GM12872 (cell line): ENCODE results near the gene TMEM243.

Experiments used
- TF ChIP-seq, protein P1 (sequence below): IDR thresholded peaks from 3 replicates; pipeline ENCODE4 v1.5.1; 2011; ENCODE audit warnings: low read depth, mild to moderate bottlenecking, low read length, moderate library complexity; ENCODE audit not compliant: insufficient read depth

The TMEM243 gene, protein sequence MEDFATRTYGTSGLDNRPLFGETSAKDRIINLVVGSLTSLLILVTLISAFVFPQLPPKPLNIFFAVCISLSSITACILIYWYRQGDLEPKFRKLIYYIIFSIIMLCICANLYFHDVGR

DNA sequence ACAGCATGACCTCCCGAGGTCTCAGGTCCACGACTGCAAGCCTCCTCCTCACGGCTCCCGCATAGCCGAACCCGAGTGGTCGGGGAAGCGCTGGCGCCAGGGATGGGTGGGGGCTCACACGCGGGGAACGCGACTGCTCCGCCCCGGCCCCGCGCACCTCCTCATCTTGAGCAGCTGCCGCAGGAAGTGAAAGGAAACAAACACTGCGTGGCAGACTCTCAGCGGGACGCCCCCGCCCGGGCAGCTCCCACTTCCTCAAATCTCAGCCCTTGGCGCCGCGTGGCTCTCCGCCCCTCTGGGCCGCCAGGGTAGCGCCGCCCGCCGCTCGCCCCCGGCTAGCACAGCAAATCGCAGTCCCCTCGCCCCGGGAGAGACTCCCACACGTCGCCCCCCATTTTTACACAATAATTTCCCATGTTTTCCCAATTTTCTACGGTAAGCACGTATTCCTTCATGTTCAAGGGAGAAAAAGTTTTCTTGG lies at the start of gene TMEM243:
TMEM243 (minus strand) TSS at position 188 of the 481 bp plus-strand sequence. CDS start 229 bp downstream, outside the sequence.
- TF ChIP-seq, protein P1, sequence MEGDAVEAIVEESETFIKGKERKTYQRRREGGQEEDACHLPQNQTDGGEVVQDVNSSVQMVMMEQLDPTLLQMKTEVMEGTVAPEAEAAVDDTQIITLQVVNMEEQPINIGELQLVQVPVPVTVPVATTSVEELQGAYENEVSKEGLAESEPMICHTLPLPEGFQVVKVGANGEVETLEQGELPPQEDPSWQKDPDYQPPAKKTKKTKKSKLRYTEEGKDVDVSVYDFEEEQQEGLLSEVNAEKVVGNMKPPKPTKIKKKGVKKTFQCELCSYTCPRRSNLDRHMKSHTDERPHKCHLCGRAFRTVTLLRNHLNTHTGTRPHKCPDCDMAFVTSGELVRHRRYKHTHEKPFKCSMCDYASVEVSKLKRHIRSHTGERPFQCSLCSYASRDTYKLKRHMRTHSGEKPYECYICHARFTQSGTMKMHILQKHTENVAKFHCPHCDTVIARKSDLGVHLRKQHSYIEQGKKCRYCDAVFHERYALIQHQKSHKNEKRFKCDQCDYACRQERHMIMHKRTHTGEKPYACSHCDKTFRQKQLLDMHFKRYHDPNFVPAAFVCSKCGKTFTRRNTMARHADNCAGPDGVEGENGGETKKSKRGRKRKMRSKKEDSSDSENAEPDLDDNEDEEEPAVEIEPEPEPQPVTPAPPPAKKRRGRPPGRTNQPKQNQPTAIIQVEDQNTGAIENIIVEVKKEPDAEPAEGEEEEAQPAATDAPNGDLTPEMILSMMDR: peak; percentile 33; the same call in 2 of the 3 replicates

DNA sequence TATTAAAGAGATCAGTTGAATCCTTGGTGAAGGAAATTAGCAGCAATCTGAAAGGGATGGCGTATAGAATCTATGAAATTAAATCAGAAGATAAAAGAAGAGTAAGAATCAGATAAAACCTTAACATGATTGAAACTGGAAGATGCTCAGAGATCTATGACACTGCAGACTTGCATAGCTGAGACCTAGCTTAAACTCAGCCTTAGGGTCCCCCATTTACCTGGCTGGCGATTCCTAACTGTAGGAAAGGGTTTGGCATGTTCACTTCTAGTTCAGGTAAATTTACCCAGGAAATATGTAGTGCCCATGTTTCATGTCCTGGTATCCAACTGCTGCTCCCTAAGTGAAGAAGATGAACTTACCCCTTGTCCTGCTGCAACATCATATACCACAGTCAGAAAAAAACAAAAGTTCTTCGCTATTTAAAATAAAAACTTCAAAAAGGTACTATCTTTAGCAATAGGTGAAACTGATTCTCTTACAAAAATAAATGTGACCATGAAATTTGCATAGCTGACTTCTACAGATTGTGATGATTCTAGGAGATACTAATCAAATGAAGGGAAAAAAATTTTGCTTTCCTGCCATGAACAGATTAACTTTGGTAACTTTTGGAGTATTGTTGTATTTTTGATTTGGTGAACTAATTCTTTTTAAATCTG lies 47.8 kb upstream of the TMEM243 start:
- TF ChIP-seq, protein P1: no peak

DNA sequence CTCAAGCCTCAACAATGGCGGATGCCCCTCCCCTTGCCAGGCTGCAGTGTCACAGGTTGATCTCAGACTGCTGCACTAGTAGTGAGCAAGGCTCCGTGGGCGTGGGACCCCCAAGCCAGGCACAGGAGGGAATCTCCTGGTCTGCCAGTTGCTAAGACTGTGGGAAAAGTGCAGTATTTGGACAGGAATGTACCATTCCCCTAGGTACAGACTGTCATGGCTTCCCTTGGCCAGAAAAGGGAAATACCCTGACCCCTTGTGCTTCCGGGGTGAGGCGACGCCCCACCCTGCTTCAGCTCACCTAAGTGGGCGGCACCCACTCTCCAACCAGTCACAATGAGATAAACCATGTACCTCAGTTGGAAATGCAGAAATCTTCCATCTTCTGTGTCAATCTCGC lies 44.0 kb upstream of the TMEM243 start:
- TF ChIP-seq, protein P1: no peak

DNA sequence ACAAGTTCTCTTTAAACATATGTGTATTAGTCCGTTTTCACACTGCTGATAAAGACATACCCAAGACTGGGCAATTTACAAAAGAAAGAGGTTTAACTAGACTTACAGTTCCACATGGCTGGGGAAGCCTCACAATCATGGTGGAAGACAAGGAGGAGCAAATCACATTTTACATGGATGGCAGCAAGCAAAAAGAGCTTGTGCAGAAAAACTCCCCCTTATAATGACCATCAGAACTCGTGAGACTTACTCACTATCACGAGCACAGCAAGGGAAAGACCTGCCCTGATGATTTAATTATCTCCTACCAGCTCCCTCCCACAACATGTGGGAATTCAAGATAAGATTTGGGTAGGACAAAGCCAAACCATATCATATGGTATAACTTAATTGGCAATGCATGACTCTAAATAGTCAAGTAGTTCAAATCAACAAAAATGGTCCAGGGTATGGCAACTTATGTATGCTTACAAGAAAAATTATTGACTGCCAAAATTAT lies 34.1 kb upstream of the TMEM243 start:
- TF ChIP-seq, protein P1: no peak

DNA sequence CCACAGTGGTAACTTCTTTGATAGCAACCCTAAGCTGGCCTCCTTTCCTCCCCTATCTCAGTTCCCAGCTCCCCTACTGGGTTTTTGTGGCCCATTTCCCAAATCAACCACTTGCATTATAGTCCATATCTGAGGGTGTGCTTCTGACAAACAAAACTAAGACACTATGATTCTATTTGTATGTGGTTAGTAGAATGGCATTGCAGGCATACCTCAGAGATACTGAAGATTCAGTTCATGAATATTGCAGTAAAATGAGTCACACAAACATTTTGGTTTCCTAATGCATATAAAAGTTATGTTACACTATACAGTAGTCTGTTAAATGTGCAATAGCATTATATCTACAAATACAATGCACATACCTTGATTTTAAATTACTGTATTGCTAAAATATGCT lies 15.4 kb upstream of the TMEM243 start:
- TF ChIP-seq, protein P1: no peak

DNA sequence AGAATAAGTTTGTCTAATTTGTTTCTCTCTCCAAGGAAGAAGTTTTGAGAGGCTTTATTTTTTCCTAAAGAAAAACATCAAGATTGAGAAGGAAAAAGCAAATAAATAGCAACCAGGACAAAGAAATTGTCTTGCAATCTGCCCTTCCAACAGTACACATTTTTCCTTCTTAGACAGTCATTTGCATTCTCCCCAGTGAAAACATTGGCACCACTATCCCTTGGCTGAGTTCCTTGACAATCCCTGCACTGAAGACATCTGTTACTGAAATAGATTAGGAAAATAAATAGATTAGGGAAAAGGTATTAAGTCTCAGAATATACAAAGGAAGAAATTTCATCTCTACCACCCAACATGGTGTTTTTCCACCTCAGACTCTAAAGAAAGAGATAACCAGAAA lies 12.2 kb upstream of the TMEM243 start:
- TF ChIP-seq, protein P1: no peak

DNA sequence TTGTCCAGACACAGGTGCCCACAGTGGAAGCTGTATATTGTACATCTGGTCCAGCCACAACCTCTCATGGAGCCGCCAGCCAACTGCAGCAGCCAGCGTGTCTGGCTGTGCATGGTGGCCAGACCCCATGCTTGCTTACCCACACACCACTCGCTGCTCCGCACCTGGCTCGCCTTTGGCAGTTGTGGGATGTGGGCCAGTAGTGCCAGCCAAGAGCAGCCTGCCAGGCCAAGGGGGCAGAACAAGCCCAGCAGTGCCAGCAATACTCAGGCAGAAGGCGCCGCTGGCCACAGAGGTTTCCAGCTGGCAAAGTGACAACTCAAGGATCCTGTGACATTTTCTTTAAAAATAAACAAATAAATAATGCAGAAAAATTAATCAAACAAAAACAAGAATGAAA lies 11.7 kb upstream of the TMEM243 start:
- TF ChIP-seq, protein P1: no peak
